Effector memory CD4-positive, alpha-beta T cell (primary cell): ENCODE measurements around the gene CD2BP2.
"Not testable (repeated sequence)": the region's sequence is repeated elsewhere in the genome, so short reads cannot be mapped to it uniquely, and the experiment has no call there.

Experiments
- DNase-seq, 3 donors: peaks; one replicate each; pipeline ENCODE4 v3.0.0-alpha.2; 2020
- H3K27ac ChIP-seq: 2 replicates; pipeline ENCODE4 v1.7.0; 2013; ENCODE audit warnings: mild to moderate bottlenecking, low read length, moderate library complexity; ENCODE audit not compliant: insufficient read depth, poor library complexity, severe bottlenecking
- H3K27me3 ChIP-seq: replicated peaks from 2 replicates; pipeline ENCODE4 v1.7.0; 2013; ENCODE audit warnings: mild to moderate bottlenecking, low read length; ENCODE audit not compliant: insufficient read depth, control insufficient read depth, poor library complexity, severe bottlenecking
- H3K36me3 ChIP-seq: 2 replicates; pipeline ENCODE4 v1.7.0; 2013; ENCODE audit warnings: mild to moderate bottlenecking, low read length, moderate library complexity; ENCODE audit not compliant: control insufficient read depth, insufficient read depth
- H3K4me1 ChIP-seq: 2 replicates; pipeline ENCODE4 v1.7.0; 2013; ENCODE audit warnings: low read length, mild to moderate bottlenecking; ENCODE audit not compliant: control insufficient read depth, insufficient read depth, poor library complexity, severe bottlenecking
- H3K4me3 ChIP-seq: 2 replicates; pipeline ENCODE4 v1.7.0; 2013; ENCODE audit warnings: low read length, low read depth, mild to moderate bottlenecking; ENCODE audit not compliant: insufficient read depth, poor library complexity, severe bottlenecking
- H3K9me3 ChIP-seq: 2 replicates; pipeline ENCODE4 v1.7.0; 2013; ENCODE audit warnings: mild to moderate bottlenecking, low read length, moderate library complexity; ENCODE audit not compliant: control insufficient read depth

Gene CD2BP2

DNA sequence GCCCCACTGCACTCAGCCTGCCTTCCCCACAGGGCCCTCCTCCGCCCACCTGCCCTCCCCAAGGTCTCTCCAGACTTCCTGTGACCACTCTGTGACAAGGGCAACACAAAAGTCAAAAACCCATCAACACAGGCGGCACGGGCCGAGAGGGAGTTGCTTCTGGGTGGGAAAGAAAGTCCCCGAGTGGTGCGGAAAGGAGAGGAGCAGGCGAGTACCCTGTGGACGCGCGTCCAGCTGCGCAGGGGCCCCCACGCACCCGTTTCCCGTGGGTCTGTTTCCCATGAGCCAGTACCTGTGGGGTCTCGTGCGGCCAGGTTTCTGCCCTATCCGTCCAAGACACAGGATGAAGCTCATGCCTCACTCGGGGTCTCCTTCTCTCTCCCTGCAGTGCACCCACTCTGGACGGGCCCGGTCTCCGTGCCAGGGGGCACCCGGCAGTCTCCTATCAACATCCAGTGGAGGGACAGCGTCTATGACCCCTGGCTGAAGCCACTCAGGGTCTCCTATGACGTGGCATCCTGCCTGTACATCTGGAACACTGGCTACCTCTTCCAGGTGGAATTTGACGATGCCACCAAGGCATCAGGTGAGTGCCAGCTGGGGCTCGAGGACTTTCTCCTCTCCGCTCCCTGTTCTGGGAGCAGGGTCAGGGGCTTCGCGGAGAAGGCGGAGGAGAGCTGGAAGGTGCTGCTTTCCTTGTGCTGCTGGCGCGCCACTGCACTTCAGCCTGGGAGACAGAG, 12.2 kb downstream of the CD2BP2 start:
- no peak for DNase-seq
- H3K4me3 ChIP-seq, result no peak overlapping the region
- H3K9me3 ChIP-seq, result no peaks in the 10 kb centered on the region
- H3K4me1 ChIP-seq, result no peaks in the 10 kb centered on the region
- H3K27me3 ChIP-seq, result no peaks in the 10 kb centered on the region
- H3K27ac ChIP-seq, result no peak overlapping the region
- H3K36me3 ChIP-seq, result no peaks in the 10 kb centered on the region

DNA sequence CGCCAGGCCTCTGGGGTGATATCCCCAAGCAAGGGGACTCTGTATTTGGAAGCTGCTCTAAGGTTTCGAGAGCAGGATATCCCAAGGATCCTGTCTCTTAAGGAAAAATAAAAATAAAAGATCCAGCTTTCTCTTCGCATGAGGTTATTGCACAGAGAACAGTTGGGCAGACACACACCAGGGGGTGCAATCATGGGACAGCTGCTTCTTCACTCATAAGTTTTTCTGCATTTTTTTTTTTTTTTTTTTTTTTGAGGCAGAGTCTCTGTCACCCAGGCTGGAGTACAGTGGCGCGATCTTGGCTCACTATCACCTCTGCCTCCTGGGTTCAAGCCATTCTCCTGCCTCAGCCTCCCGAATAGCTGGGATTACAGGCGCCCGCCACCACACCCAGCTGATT, 13.1 kb downstream of the CD2BP2 start:
- not testable (repeated sequence) for H3K9me3 ChIP-seq, H3K4me3 ChIP-seq, H3K4me1 ChIP-seq

DNA sequence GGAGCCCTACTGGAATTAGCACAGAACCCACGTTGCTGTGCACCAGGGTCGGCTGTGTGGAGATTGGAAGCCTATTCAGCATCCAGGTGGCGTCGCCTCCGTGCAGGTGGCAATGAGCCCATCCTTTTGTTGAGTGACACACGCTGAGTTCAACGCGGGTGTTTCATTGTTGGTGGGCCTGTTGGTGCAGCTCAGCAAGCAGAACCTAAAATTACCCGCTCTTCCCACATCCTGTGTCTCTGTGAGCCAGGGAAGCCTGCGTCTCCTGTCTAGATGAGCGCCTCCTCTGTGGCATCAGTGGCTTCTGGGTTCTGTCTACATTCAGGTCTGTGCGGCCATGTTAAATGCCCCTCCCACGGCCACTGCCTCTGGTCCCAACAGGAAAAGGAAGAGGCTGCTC, 14.5 kb downstream of the CD2BP2 start:
- no peaks in the 10 kb centered on the region for H3K4me1 ChIP-seq
- H3K27ac ChIP-seq, result no peak overlapping the region
- no peak overlapping the region for H3K4me3 ChIP-seq
- no peaks in the 10 kb centered on the region for H3K27me3 ChIP-seq
- no peaks in the 10 kb centered on the region for H3K9me3 ChIP-seq
- no peak for DNase-seq
- H3K36me3 ChIP-seq, result no peaks in the 10 kb centered on the region

More for the DNA sequence above, 13.1 kb downstream of the CD2BP2 start:
- H3K27me3 ChIP-seq, H3K36me3 ChIP-seq, DNase-seq, H3K27ac ChIP-seq: not testable (repeated sequence)

DNA sequence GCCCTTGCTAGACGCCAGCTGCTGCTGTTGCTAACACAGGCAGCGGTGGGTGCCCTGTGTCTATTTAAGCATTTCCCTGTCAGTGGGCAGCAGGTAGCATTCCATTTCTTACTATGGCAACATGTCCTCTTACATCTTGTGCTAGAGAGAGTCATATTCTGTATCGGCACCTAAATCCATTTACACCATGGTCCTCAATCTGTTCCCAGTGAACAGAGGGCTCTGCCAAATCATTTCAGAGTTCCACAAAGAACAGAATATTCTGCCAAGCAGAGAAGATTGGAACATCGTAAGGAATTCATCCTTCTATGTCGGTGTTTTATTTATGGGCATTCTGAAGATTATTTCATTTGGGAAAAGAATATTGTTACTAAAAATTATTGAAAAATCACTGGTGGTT, 16.4 kb downstream of the CD2BP2 start:
- H3K27ac ChIP-seq, H3K9me3 ChIP-seq, H3K27me3 ChIP-seq, H3K36me3 ChIP-seq, H3K4me3 ChIP-seq, DNase-seq, H3K4me1 ChIP-seq: not testable (repeated sequence)

DNA sequence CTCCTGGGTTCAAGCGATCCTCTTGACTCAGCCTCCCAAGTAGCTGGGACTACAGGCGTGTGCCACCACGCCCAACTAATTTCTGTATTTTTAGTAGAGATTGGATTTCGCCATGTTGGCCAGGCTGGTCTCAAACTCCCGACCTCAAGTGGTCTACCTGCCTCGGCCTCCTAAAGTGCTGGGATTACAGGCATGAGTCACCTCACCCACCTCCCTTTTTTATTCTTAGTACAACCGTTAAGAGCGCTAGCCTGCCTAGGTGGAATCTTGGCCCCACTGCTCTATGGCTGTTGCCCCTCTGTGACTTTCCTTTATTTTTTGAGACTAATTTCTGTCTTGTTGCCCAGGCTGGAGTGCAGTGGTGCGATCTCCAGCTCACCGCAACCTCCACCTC, 17.1 kb downstream of the CD2BP2 start:
- H3K4me1 ChIP-seq, H3K27ac ChIP-seq, H3K9me3 ChIP-seq, DNase-seq, H3K36me3 ChIP-seq, H3K4me3 ChIP-seq, H3K27me3 ChIP-seq: not testable (repeated sequence)

DNA sequence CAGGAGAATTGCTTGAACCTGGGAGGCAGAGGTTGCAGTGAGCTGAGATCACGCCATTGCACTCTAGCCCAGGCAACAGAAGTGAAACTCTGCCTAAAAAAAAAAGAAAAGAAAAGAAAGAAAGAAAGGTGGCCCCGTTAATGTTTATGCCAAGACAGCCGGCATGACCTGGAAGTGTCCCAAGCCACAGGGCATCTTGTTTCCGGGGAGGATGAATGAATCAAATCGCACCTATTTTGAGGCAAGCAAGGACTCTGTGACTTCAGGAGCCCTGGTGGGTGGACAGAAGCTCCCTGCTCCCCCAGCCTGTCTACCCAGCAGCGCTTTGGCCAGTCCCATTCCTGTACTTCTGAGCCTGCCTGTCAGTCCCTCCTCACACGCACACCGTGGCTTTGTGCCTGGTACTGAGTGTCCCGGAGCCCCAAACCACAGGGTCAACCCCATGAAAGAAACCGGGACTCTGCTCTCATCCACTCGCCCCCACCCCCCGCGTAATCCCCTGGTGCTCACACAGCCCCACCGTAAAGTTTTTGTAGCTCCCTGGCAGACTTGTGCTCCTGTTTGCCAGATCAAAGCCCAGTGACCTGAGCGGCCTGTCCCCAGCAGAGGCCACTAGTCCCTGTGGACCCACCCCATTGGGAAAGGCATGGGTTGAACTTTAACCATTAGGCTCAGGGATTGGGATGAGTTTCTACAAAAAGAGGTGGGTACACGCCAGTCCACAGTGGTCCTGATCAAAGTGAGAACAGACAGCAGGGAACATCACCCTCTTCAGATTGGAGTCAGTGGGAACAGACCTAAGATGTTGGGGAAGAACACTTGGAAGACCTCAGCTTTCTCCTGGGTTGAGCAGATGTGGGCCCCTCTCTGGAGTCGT, 19.3 kb downstream of the CD2BP2 start:
- Histone ChIP-seq H3K4me1 (no peaks in the 10 kb centered on the region), H3K4me3 (peak overlapping the region; percentile 62), H3K27me3 (no peaks in the 10 kb centered on the region), H3K27ac (peak overlapping the region; percentile 74), H3K9me3 (no peaks in the 10 kb centered on the region), H3K36me3 (no peaks in the 10 kb centered on the region)
- peak; percentile 17 to 38 (median 23) for DNase-seq

DNA sequence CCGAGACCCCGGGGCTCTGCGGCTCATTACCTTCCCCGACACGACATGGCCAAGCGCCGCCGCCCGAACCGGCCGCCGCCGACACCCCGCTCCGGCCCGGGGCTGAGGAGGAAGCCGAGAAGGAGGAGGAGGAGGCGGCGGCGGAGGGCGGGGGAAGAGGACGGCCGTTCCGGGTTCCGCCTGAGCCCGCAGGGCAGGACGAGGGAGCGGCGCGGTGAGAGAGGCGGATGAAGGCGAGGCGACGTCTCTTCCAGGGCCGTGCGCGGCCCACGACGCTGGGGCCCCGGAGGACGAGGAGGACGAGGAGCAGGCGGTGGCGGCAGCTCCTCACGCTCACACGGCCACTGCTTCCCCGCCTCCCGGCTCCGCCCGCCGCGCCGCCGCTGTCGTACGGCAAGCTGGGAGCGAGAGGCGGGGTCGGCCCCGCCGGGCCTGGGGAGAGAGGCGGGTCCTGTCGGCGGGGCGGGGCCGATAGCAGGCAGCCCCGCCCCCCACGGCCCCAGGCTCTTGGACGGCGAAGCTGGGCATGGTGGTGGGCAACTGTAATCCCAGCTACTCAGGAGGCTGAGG, 20.0 kb downstream of the CD2BP2 start:
- not testable (repeated sequence) for H3K36me3 ChIP-seq, H3K4me1 ChIP-seq, H3K27me3 ChIP-seq, H3K9me3 ChIP-seq
- Histone ChIP-seq H3K4me3 (peak overlapping the region; percentile 62), H3K27ac (peak overlapping the region; percentile 74)
- DNase-seq, result peak; percentile 64 to 77 (median 77)

DNA sequence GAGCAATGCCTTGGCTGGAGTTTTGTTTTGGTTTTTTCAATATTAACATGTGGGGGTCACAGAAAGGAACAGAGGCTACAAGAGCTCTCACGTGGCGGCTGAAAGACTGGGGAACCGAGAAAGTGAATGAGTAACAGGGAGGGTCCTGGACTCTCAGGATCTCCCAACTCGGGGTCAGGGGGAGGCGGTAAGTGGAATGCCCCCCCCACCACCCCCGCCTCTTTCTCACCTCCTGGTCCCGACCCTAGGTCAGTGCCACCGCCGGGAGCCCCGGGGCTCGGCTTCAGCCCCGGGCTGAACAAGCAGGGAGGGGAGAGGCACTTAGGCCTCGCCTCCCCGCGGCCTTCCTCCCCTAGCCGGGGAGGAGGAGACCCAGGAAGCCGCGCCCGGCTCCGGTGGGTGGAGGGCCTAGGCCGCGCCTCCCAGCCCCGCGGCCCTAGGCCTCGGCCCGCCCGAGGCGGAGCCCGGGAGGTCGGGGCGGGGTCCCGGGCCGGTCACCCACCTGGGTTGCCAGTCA, 20.6 kb downstream of the CD2BP2 start:
- peak; percentile 70 to 83 (median 80) for DNase-seq
- not testable (repeated sequence) for H3K4me1 ChIP-seq, H3K9me3 ChIP-seq, H3K36me3 ChIP-seq, H3K27me3 ChIP-seq
- Histone ChIP-seq H3K27ac (peak overlapping the region; percentile 74), H3K4me3 (peak overlapping the region; percentile 62)

DNA sequence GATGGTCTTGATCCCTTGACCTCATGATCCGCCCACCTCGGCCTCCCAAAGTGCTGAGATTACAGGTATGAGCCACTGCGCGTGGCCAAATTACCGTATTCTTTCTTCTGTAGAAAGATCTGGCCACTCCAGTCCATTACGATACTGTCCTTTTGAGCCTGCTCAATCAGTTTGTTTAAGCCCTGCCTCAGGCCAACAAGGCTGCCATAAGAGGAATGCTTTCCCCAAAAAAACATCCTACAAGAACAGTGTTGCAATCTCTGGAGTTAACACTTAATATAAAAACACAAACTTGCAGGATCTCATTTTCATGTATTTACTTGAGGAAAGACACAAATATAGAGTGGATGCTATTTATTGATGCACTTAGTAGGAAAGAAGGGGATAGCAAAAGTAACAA, 30.9 kb downstream of the CD2BP2 start:
- not testable (repeated sequence) for H3K4me1 ChIP-seq, H3K4me3 ChIP-seq, H3K9me3 ChIP-seq, H3K27me3 ChIP-seq, DNase-seq, H3K36me3 ChIP-seq, H3K27ac ChIP-seq

DNA sequence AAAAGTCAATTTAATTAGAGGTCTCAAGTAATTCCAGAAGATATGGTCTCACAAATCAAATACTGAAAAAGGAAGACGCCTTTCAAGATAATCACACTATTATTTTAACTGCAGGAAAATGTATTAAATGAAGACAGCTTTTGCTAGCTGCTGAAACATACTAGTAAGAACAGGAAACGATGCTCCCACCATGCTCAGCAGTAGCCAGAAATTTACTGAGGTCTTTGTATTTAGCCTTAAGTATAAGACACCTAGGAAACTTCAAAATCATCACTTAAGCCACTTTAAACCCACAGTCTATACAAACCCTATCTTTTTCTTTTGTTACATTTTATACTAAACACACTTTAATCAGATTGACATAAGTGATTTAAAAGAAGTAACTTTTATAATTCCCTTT, 36.5 kb downstream of the CD2BP2 start:
- not testable (repeated sequence) for H3K4me1 ChIP-seq, H3K27ac ChIP-seq, H3K27me3 ChIP-seq, H3K9me3 ChIP-seq, H3K36me3 ChIP-seq, DNase-seq, H3K4me3 ChIP-seq
